ENCODE data around the gene TCP1.
"Not testable (repeated sequence)": the region's sequence is repeated elsewhere in the genome, so short reads cannot be mapped to it uniquely, and the experiment has no call there.

DNA sequence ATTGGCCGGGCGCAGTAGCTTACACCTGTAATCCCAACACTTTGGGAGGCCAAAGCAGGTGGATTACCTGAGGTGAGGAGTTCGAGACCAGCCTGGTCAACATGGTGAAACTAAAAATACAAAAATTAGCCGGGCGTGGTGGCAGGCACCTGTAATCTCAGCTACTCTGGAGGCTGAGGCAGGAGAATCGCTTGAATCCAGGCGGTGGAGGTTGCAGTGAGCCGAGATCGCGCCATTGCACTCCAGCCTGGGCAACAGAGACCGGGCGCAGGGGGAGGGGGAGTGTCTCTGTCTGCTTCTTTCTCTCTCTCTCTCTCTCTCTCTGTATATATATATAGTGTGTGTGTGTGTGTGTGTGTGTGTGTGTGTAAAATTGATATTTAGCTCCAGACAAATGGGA, 56.9 kb downstream of the TCP1 start:
- TF ChIP-seq, protein P1, sequence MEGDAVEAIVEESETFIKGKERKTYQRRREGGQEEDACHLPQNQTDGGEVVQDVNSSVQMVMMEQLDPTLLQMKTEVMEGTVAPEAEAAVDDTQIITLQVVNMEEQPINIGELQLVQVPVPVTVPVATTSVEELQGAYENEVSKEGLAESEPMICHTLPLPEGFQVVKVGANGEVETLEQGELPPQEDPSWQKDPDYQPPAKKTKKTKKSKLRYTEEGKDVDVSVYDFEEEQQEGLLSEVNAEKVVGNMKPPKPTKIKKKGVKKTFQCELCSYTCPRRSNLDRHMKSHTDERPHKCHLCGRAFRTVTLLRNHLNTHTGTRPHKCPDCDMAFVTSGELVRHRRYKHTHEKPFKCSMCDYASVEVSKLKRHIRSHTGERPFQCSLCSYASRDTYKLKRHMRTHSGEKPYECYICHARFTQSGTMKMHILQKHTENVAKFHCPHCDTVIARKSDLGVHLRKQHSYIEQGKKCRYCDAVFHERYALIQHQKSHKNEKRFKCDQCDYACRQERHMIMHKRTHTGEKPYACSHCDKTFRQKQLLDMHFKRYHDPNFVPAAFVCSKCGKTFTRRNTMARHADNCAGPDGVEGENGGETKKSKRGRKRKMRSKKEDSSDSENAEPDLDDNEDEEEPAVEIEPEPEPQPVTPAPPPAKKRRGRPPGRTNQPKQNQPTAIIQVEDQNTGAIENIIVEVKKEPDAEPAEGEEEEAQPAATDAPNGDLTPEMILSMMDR (conservative IDR thresholded peaks at IDR 0.05) = not testable (repeated sequence)
- TF ChIP-seq EZH2 (IDR thresholded peaks at IDR 0.05; ENCODE audit: low read depth) = not testable (repeated sequence)

All from PC-9 (cell line).